AG08395 (cell line): ENCODE data around the gene RHBDL1.
A peak's percentile ranks its signal among the peaks of the same experiment; 100 is the strongest.

Source experiments
- DNase-seq: peaks from one replicate; pipeline ENCODE4 v3.0.0; 2012; ENCODE audit warnings: mixed read lengths, low spot score

RHBDL1 gene

GRCh38 chr16:674968-675883 is at the start of gene RHBDL1:
Gene RHBDL1 (plus strand): TSS chr16:675671. CDS start chr16:675791, 120 bp downstream.
- peak; percentile 36 for DNase-seq

DNA sequence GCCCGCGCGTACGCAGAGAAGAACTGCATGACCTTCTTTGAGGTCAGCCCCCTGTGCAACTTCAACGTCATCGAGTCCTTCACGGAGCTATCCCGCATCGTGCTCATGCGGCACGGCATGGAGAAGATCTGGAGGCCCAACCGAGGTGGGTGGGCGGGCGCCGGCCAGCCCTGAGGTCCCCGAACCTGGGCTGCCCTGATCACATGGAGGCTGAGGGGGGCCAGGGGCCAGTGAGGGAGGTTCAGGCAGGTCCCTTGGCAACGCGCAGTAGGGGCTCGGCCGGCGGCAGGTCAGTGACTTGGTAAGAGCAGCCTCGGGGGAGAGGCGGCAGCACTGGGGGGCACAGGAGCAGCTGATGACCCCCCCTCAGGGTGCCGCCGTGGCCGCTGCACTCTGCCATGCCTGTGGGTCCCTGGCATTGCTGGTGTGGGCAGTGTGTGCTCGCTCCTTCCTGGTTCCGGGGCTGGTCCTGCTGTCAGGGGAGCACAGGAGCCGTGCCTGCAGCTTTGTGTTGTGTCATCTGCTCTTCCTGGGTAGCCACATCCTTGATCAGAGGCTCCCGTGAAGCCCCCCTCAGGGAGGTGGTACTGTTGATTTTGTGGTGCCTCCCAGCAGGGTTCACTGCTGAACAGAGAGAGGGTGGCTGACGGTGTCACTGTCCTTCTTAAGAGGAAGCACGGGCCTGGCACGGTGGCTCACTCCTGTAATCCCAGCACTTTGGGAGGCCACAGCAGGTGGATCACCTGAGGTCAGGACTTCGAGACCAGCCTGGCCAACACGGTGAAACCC is 49.3 kb upstream of the RHBDL1 start:
- no peak for DNase-seq

DNA sequence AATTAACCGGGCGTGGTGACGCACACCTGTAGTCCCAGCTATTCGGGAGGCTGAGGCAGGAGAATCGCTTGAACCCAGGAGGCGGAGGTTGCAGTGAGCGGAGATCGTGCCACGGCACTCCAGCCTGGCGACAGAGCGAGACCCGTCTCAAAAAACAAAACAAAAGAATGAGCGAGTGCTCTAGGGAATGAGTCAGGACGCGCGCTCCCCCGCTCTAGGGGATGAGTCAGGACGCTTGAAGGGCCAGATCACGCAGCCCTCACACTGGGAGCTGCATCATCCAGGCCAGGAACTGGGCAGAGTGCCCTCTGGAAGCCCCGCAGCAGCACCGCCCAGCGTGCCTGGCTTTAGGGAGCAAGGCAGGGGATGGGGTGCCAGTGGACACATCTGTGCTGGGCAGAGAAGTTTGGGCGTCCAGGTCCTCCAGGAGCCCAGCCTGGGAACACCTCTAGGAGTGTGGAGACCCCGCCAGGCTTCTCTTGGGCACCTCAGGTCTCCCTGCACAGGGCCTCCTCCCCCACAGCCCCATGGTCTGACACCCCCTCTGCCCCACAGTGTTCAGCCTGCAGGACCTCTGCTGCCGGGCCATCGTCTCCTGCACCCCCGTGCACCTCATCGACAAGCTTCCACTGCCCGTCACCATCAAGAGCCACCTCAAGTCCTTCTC is 48.6 kb upstream of the RHBDL1 start:
- DNase-seq = peak; percentile 98

GRCh38 chr16:627454-628239 is 47.8 kb upstream of the RHBDL1 start:
- DNase-seq = no peak

DNA sequence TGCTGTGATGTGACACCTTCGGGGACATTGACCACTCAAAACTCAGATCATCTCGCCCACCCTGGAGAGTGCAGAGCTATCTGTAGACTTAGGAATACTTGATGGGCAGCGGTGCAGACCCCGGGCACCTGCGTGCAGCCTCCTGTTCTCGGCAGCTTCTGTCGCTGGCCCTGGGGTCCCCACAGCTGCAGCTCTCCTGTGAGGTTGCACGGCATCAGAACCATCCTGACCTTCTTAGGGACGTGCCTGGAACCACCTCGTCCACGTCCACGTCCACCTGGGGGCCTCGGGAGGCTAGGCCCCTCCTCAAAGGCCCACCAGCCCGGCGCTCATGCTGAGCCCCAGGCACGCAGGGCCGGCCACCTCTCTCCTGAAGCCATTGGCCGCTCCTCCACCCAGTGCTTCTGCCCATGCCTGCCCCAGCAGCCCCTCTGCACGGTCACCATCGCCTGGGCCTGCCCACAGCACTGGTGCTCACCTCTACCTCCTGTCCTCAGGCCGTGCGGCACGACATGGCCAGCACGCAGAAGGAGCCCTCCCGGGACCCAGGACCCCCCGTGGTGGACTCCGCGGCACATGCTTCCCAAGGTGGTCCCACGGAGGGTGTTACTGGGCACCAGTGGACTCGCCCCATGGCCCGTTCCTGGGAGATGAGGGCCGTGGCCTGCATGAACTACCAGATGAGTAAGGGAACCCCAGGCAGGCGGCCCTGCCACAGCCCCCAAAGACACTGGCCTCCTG is 47.0 kb upstream of the RHBDL1 start:
- no peak for DNase-seq

DNA sequence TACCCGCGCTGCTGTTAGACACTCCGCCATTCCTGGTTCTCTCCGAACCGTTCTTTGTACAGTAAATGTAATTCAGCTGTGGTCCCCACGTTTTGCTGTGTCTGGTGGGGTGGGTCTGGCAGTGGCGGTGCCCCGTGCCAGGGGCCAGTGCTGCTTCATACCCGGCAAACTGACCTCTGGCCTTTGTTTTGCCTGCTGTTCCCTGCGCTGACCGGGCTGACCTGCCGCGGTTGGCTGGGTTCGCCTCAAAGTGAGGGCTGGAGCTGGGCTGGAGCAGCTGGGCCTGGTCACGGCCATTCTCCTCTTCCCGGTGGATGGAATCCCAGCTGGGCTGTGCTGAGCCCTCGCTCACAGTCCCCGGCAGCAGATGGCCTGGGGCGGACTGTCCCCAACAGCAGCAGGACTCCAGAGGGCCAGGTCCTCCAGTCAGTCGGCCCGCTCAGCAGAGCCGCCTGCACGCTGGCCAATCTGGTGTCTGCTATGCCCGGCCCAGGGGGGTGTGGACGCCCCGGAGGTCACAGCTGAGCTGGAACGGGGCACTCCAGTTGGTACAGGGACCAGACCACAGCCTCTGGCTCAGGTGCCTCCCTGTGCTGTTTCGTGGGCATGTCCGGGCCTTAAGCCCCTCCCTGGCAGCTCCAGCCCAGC is 46.2 kb upstream of the RHBDL1 start:
- no peak for DNase-seq

GRCh38 chr16:629833-630248 is 45.6 kb upstream of the RHBDL1 start:
- no peak for DNase-seq

DNA sequence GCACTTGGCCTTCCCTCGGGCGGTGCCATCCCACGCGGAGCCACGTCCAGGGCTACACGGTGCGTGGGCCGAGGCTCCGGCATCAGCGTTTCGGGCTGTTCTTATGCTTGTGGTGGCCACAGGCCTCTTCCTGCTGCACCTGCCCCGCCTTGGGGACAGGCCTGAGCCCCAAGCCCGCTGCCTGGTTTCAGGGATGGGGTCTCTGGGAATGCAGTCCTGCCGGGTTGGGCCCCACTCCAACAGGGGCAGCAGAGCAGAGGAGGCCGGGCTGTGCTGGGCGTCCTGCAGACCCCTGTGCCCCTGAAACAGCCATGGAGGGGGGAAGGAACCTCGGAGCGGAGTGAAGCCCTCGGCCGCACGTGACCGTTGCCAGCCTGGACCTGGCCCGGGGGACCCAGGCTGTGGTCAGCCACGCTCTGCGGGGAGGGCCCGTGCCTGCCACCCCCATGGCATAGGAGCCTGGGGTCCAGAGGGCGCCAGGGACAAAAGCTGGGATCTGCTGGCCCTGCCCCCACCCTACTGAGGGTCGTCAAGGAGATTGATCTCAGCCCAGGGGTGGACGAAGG is 45.1 kb upstream of the RHBDL1 start:
- DNase-seq = no peak

GRCh38 chr16:630815-631405 is 44.6 kb upstream of the RHBDL1 start, which contains the start of gene WFIKKN1:
Gene WFIKKN1 (plus strand): TSS chr16:630985. CDS start chr16:631254, 269 bp downstream.
- no peak for DNase-seq

DNA sequence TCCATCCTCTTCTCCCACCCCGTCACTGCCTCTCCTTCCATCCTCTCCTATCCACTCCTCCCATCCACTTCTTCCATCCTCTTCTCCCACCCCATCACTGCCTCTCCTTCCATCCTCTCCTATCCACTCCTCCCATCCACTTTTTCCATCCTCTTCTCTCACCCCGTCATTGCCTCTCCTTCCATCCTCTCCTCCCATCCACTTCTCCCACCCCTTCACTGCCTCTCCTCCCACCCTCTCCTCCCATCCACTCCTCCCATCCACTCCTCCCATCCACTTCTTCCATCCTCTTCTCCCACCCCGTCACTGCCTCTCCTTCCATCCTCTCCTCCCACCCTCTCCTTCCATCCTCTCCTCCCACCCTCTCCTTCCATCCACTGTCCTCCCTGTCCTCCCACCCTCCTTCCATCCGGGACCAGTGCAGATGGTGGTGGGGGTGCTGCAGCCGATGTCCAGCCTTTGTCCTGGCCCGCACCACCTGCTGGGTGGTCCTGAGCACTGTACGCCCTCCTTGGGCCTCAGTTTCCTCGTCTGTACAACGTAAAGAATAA is 43.6 kb upstream of the RHBDL1 start:
- no peak for DNase-seq

- DNase-seq = no peak
Measured at GRCh38 chr16:632486-633335, 42.8 kb upstream of the RHBDL1 start.

GRCh38 chr16:633336-634050 is 42.0 kb upstream of the RHBDL1 start:
- DNase-seq = no peak

DNA sequence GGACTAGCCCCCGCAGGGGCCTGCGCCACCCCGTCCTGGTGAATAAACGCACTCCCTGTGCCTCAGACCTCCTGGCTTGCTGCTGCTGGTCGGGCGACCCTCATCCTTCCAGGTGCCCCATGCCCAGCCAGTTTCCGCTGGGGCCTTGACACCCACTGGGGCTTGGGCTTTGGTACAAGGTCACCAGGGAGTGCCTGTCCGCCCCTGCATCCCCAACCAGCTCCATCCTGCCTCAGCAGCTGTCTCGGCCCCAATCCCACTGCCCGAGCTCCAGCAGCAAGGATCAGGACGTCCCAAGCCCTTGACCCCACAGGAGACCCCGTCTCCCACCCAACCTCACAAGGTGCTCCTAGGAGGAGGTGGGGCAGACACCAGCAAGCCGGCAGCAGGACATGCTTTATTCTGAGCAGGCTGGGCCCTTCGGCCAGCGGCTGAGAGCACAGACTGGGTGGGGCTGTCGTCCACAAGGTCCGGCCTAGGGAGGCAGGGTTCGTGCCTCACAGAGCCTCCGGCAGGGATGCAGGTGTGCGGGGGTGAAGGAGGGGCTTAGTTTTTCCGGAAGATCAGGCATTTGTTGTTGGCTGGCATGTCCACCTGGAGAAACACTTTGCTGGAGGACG is 41.3 kb upstream of the RHBDL1 start:
- no peak for DNase-seq

GRCh38 chr16:634996-635395 is 40.5 kb upstream of the RHBDL1 start:
- DNase-seq = no peak

DNA sequence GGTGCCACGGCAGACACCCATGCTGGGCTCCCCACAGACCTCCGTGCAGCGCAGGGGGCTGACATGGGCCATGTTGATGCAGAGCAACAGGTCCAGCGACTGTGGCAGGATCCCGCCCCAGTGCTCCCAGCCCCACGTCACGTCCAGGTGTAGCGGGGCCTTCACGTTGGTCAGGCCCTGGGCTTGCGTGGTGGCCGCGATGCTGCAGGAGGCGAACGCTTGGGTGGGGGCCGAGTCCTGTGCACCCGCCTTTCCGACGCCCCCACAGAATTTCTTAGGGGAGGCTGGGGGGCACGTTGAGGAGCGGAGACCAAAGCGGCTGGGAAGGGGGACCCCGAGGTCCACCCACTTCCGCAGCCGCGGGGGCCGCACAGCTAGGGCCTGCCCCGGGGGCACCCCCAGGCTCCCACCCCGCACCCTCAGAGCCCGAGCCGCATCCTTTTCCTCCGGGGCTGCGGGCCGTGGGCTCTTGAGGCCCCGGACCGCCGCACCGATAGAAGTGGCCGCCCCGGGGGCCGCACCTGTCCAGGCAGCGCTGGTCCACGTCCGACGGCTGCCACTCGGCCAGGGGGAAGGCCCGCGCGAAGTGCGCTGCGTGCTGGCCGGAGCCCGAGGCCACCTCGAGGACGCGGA is 39.8 kb upstream of the RHBDL1 start:
- no peak for DNase-seq

GRCh38 chr16:636206-637080 is 39.0 kb upstream of the RHBDL1 start, which contains the start of gene METTL26:
Gene METTL26 (minus strand): TSS chr16:636305. CDS start chr16:636290, 15 bp downstream.
- DNase-seq = peak; percentile 93
